ENCODE data around the gene RALGPS1.

Gene RALGPS1

GRCh38 chr9:126956917-126957686 is 42.5 kb downstream of the RALGPS1 start:
- no peak for DNase-seq (ENCODE audit: low read depth)

- DNase-seq (ENCODE audit: low read depth): no peak
Observed at GRCh38 chr9:126957687-126958053, 43.1 kb downstream of the RALGPS1 start.

GRCh38 chr9:126959336-126959735 is 44.8 kb downstream of the RALGPS1 start:
- DNase-seq (ENCODE audit: low read depth): no peak

GRCh38 chr9:126959917-126960316 is 45.3 kb downstream of the RALGPS1 start:
- no peak for DNase-seq (ENCODE audit: low read depth)

GRCh38 chr9:126962336-126962735 is 47.8 kb downstream of the RALGPS1 start:
- no peak for DNase-seq (ENCODE audit: low read depth)

GRCh38 chr9:126965077-126965476 is 50.5 kb downstream of the RALGPS1 start:
- DNase-seq (ENCODE audit: low read depth): no peak

GRCh38 chr9:126965541-126966428 is 51.2 kb downstream of the RALGPS1 start:
- peak; percentile 30 for DNase-seq (ENCODE audit: low read depth)

- DNase-seq (ENCODE audit: low read depth): no peak
Observed at GRCh38 chr9:126971261-126971660, 56.7 kb downstream of the RALGPS1 start.

- no peak for DNase-seq (ENCODE audit: low read depth)
Observed at GRCh38 chr9:126973651-126974529, 59.3 kb downstream of the RALGPS1 start.

- DNase-seq (ENCODE audit: low read depth): no peak
Observed at GRCh38 chr9:126974594-126974993, 60.0 kb downstream of the RALGPS1 start.

- no peak for DNase-seq (ENCODE audit: low read depth)
Observed at GRCh38 chr9:126975327-126976220, 61.0 kb downstream of the RALGPS1 start.

GRCh38 chr9:126979461-126979860 is 64.9 kb downstream of the RALGPS1 start:
- DNase-seq (ENCODE audit: low read depth): no peak

- no peak for DNase-seq (ENCODE audit: low read depth)
Observed at GRCh38 chr9:126980231-126980630, 65.6 kb downstream of the RALGPS1 start.

GRCh38 chr9:126981218-126981617 is 66.6 kb downstream of the RALGPS1 start:
- DNase-seq (ENCODE audit: low read depth): no peak

GRCh38 chr9:126982215-126983002 is 67.8 kb downstream of the RALGPS1 start:
- no peak for DNase-seq (ENCODE audit: low read depth)

- no peak for DNase-seq (ENCODE audit: low read depth)
Observed at GRCh38 chr9:126983767-126984166, 69.2 kb downstream of the RALGPS1 start.

GRCh38 chr9:126984969-126985368 is 70.4 kb downstream of the RALGPS1 start:
- no peak for DNase-seq (ENCODE audit: low read depth)

- peak; percentile 69 for DNase-seq (ENCODE audit: low read depth)
Observed at GRCh38 chr9:126985870-126986498, 71.4 kb downstream of the RALGPS1 start.

GRCh38 chr9:126986506-126986951 is 71.9 kb downstream of the RALGPS1 start:
- no peak for DNase-seq (ENCODE audit: low read depth)

- DNase-seq (ENCODE audit: low read depth): no peak
Observed at GRCh38 chr9:126988857-126989256, 74.3 kb downstream of the RALGPS1 start.

Measured in stimulated activated CD8-positive, alpha-beta memory T cell treated with anti-CD3 and anti-CD28 coated beads, Interleukin-4, amount 100 ng/mL, for 24 hours (primary cell).